ENCODE results near the gene DCTN4.
"Not testable (repeated sequence)": the region's sequence is repeated elsewhere in the genome, so short reads cannot be mapped to it uniquely, and the experiment has no call there.

Gene DCTN4

DNA sequence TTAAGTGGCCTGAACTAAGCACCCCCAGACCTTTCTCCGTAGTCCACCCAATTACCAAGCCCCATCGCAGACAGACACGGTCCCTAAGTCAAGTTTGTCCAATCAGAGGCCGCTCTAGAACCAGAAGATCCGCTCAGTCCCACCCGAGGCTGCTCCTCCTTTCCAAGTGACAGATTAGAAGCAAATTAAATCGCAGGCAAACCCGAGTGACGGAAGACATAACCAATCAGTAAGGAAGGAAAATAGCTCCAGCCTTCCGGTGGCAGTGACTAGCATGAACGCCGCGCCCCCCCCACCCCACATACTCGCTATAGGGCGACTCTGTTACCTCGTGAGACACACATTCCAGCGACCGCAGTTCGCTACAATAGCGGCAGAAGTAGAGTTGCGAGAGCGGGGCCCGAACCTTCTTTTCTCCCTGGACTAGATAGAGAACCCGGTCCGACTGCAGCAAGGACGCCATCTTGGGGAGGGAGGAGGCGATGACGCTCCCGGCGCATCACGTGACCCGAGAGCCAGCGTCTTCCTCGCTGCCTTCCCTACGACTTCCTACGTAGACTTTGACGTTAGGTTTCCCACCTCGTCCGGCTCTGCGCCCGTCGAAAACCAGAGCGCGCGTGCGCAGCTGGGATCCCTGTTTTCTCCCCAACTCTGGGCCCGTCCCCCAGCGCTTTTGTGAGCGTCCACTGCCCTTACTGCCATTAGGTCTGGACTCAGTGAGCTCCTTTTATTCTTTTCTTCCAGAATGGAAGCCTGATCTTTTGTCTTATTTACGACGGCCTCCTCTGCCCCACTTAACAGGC, at the start of gene DCTN4:
DCTN4 (minus strand) TSS at position 487 of the 803 bp plus-strand sequence; CDS start at position 463, 24 bp downstream.
- H3K36me3 ChIP-seq (replicated peaks) = peaks cover 21% of the 10 kb centered on the region
- in situ Hi-C loops (cut with MboI; ENCODE audit: low sequenced_read_pairs) = no loop called here
- H3K9me3 ChIP-seq = no peaks in the 10 kb centered on the region
- peak within 1 kb of the TSS; percentile 96 for H3K4me3 ChIP-seq
- H3K4me1 ChIP-seq = peaks cover 5% of the 10 kb centered on the region; the same call in 1 of the 2 replicates
- H3K27me3 ChIP-seq (ENCODE audit: low read depth) = no peaks in the 10 kb centered on the region
- peak; percentile 96 to 98 for DNase-seq (ENCODE audit: low spot score in 2 of 2)

DNA sequence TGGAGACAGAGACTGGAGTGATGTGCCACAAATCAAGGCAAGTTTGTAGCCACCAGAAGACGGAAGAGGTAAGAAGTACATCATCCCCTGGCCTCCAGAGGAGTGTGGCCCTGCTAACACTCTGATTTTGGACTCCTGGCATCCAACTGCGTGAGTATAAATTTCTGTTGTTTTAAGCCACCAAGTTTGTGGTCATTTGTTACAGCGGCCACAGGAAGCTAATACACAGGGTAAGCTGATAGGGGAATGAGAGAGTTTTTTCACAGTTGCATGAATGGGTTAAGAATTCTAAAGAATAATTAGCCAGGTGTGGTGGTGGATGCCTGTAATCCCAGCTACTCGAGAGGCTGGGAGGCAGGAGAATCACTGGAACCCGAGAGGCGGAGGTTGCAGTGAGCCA, 45.6 kb upstream of the DCTN4 start:
- DNase-seq (ENCODE audit: low spot score in 2 of 2) = no peak
- Histone ChIP-seq H3K27me3 (ENCODE audit: low read depth) (peaks cover 5% of the 10 kb centered on the region; the same call in 1 of the 2 replicates), H3K9me3 (no peaks in the 10 kb centered on the region), H3K4me1 (no peaks in the 10 kb centered on the region; the same call in none of the 2 replicates), H3K36me3 (replicated peaks) (no peaks in the 10 kb centered on the region), H3K4me3 (no peak overlapping the region)
- in situ Hi-C loops (cut with MboI; ENCODE audit: low sequenced_read_pairs) = no loop called here

DNA sequence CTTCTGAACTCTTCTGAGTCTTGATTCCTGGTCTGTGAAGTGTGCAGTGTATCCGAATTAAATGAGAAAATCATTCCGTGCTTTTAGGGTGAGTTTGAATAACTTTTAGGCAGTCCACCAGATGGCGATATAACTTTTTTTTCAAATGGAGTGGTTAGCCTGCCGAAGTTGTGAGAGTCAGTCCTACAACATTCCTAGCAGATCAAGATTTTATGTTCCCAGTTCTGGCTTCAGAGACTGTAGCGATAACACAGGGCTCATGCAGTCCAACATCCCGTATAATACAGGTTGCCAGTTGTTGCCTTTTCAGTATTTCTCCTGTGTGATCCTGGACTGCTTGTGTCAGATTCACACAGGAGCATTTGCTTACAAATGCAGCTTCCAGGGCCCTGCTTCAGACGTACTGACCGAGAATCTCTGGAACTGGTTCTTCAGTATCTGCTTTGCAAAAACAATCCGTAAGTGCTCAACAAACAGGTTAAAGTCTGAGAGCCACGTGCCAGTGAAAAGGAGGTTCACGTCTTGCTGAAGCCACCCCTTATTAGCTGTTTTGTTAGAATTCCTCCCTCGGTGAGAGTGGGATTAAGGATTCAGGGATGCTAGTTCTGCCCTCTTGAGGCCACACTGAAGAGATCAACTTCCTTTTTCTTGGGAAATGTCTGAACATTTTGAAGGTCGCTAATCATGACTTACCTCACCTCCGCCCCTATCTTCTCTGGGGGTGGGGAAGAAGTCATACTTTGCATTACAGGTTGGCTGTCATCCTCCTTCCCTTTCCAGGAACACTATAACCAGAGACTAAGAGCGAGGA, 42.5 kb upstream of the DCTN4 start:
- DNase-seq (ENCODE audit: low spot score in 2 of 2) = peak; percentile 52 to 79
- in situ Hi-C loops (cut with MboI; ENCODE audit: low sequenced_read_pairs) = no loop called here
- no peaks in the 10 kb centered on the region; the same call in none of the 2 replicates for H3K4me1 ChIP-seq
- no peaks in the 10 kb centered on the region for H3K9me3 ChIP-seq
- no peaks in the 10 kb centered on the region for H3K36me3 ChIP-seq (replicated peaks)
- H3K27me3 ChIP-seq (ENCODE audit: low read depth) = 0 out of 2 replicates have a peak, but pooled peaks cover 2% of the 10 kb centered on the region
- H3K4me3 ChIP-seq = peak overlapping the region; percentile 21

DNA sequence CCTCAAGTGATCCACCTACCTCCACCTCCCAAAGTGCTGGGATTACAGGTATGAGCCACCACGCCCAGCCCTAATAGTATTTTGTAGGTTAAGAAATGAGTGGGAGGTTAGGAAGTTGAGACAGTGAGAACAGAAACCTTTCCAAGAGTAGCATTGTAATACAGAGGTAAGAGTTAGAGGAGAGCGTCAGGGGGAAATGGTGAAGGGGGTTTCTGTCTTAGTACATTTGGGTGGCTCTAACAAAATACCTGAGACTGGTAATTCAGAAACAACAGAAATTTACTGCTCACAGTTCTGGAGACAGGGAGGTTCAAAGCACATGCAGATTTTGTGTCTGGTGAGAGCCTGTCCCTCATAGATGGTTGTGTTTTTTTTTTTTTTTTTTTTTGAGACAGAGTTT, 38.6 kb upstream of the DCTN4 start:
- H3K9me3 ChIP-seq = no peaks in the 10 kb centered on the region
- no peaks in the 10 kb centered on the region for H3K27me3 ChIP-seq (ENCODE audit: low read depth)
- no peaks in the 10 kb centered on the region; the same call in none of the 2 replicates for H3K4me1 ChIP-seq
- in situ Hi-C loops (cut with MboI; ENCODE audit: low sequenced_read_pairs) = loop anchor here (25.0 kb wide), 1 partner anchor 365 kb away; the partner anchor contains the start of gene ANXA6
- no peaks in the 10 kb centered on the region for H3K36me3 ChIP-seq (replicated peaks)
- no peak overlapping the region for H3K4me3 ChIP-seq
- no peak for DNase-seq (ENCODE audit: low spot score in 2 of 2)

DNA sequence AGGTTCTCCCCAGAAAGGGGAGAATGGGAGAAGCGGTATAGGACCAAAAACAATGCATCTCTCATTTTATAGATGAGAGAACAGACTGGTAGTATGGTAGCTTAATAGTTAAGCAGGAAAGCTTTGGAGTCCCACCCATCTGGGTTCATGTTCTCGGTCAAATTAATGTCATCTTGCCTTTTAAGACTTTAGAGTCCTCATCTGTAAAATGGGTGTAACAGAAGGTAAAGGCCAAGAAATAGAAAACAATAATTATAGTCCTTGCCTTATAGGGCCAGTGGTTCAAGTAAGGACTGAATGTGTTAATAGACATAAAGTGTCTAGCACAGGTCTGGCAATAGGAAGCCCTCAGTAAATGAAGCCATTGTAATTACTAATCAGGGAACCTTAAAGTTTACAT, 36.1 kb upstream of the DCTN4 start:
- Histone ChIP-seq H3K4me1 (no peaks in the 10 kb centered on the region), H3K27me3 (ENCODE audit: low read depth) (no peaks in the 10 kb centered on the region), H3K36me3 (replicated peaks) (no peaks in the 10 kb centered on the region), H3K9me3 (no peaks in the 10 kb centered on the region), H3K4me3 (no peak overlapping the region)
- no peak for DNase-seq (ENCODE audit: low spot score in 2 of 2)
- in situ Hi-C loops (cut with MboI; ENCODE audit: low sequenced_read_pairs) = loop anchor here (25.0 kb wide), 1 partner anchor 367 kb away; the partner anchor contains the start of gene ANXA6

DNA sequence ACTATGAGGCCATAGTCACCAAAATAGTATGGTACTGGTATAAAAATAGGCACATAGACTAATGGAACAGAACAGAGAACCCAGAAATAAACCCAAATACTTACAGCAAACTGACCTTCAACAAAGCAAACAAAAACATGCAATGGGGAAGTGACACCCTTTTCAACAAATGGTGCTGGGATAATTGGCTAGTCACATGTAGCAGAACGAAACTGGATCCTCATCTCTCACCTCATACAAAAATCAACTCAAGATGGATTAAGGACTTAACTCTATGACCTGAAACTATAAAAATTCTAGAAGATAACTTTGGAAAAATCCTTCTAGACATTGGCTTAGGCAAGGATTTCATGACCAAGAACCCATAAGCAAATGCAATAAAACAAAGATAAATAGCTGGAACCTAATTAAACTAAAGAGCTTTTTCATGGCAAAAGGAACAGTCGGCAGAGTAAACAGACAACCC, 34.6 kb upstream of the DCTN4 start:
- H3K4me1 ChIP-seq; H3K36me3 ChIP-seq (replicated peaks); H3K9me3 ChIP-seq; H3K27me3 ChIP-seq (ENCODE audit: low read depth); H3K4me3 ChIP-seq; DNase-seq (ENCODE audit: low spot score in 2 of 2): not testable (repeated sequence)
- in situ Hi-C loops (cut with MboI; ENCODE audit: low sequenced_read_pairs) = loop anchor here (25.0 kb wide), 1 partner anchor 369 kb away; the partner anchor contains the start of gene ANXA6

DNA sequence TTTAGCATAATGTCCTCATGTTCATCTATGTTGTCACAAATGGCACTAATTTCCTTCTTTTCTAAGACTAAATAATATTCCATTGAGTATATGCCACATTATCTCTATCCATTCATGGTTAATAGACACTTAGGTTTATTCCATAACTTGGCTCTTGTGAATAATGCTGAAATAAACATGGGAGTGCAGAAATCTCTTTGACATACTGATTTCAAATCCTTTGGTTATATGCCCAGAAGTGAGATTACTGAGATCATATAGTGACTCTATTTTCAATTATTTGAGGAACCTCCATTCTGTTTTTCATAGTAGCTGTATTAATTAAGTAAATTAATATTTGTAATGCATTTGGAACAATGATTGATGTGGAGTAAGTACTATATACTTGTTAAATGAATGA, 32.7 kb upstream of the DCTN4 start:
- in situ Hi-C loops (cut with MboI; ENCODE audit: low sequenced_read_pairs) = loop anchor here (25.0 kb wide), 1 partner anchor 371 kb away; the partner anchor contains the start of gene ANXA6
- Histone ChIP-seq H3K4me3 (no peak overlapping the region), H3K27me3 (ENCODE audit: low read depth) (no peaks in the 10 kb centered on the region), H3K9me3 (no peaks in the 10 kb centered on the region), H3K4me1 (peaks cover 6% of the 10 kb centered on the region), H3K36me3 (replicated peaks) (no peaks in the 10 kb centered on the region)
- no peak for DNase-seq (ENCODE audit: low spot score in 2 of 2)

DNA sequence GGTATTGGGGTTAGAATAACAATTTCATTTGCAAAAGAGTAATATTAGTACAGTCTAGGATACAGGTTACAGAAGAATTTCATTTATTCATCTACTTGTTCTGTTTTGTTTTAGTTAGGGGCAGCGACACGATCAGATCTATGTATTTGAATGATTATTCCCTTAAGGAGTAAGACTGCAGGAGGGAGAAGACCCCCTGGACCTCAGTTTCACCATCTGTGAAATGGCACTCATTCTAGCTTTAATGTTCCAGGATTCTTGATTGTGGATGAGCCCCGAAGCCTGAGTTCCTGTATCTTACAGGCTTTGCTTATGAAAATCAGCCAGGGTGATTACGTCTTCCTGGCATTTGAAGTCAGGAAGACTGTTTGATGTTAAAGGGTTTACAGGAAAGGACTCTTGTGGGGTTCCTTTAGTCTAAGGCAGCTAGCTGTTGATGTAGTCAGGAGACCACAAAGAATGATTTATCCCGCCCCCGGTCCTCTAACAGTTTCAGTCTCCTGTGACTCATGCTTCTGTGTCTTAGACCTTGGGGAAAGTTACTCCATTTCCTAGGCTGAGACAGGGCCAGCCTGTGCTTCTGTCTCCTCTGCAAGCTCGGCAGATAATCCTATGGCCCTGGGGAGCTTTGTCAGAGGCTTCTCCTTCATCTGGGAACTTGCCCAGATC, 31.3 kb upstream of the DCTN4 start:
- no peaks in the 10 kb centered on the region for H3K9me3 ChIP-seq
- H3K4me3 ChIP-seq = no peak overlapping the region
- H3K36me3 ChIP-seq (replicated peaks) = no peaks in the 10 kb centered on the region
- peak in 1 of 2 experiments; percentile 11 for DNase-seq (ENCODE audit: low spot score in 2 of 2)
- H3K4me1 ChIP-seq = peaks cover 6% of the 10 kb centered on the region
- in situ Hi-C loops (cut with MboI; ENCODE audit: low sequenced_read_pairs) = loop anchor here (25.0 kb wide), 1 partner anchor 372 kb away; the partner anchor contains the start of gene ANXA6
- no peaks in the 10 kb centered on the region for H3K27me3 ChIP-seq (ENCODE audit: low read depth)

DNA sequence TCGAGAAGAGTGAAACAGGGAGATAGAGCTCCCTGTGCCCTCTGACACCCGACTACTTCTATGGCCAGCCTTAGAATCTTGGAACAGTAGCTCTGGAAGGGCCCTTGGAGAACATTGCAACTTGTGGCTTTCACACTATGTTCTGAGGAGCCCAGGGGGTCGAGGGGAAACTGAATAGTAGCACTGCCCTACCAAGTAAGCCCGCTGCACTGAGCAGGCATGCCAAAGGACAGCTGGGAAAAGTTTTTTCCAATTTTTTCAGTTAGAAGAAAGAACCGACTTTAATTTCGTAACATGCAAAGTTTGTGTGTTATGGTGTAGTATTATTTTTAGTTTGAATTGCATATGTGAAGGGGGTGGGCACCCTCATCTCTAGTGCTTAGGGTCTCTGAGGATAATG, 30.6 kb upstream of the DCTN4 start:
- Histone ChIP-seq H3K4me1 (peaks cover 6% of the 10 kb centered on the region), H3K36me3 (replicated peaks) (no peaks in the 10 kb centered on the region), H3K27me3 (ENCODE audit: low read depth) (no peaks in the 10 kb centered on the region), H3K4me3 (no peak overlapping the region), H3K9me3 (no peaks in the 10 kb centered on the region)
- DNase-seq (ENCODE audit: low spot score in 2 of 2) = no peak
- in situ Hi-C loops (cut with MboI; ENCODE audit: low sequenced_read_pairs) = loop anchor here (25.0 kb wide), 1 partner anchor 373 kb away; the partner anchor contains the start of gene ANXA6

DNA sequence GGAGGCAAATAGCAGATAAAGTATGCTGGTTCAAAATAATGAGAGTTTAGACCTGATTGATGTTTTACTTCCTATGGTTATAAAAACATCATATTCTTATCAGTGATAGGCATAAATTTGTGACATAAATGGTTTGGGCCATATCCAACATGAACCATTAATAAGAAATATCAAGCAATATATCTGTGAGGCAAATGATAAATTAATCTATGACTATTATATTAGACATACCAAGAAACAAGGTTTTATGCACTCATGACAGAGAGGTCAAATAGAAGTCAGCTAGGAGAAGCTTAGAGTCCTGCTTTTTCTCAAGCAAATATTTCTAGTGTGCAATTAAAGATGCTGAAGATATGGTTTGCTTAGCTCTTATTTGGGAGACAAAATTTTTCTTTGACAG, 30.2 kb upstream of the DCTN4 start:
- in situ Hi-C loops (cut with MboI; ENCODE audit: low sequenced_read_pairs) = loop anchor here (25.0 kb wide), 1 partner anchor 373 kb away; the partner anchor contains the start of gene ANXA6
- H3K9me3 ChIP-seq = no peaks in the 10 kb centered on the region
- peaks cover 6% of the 10 kb centered on the region for H3K4me1 ChIP-seq
- H3K4me3 ChIP-seq = no peak overlapping the region
- no peaks in the 10 kb centered on the region for H3K36me3 ChIP-seq (replicated peaks)
- H3K27me3 ChIP-seq (ENCODE audit: low read depth) = no peaks in the 10 kb centered on the region
- no peak for DNase-seq (ENCODE audit: low spot score in 2 of 2)

DNA sequence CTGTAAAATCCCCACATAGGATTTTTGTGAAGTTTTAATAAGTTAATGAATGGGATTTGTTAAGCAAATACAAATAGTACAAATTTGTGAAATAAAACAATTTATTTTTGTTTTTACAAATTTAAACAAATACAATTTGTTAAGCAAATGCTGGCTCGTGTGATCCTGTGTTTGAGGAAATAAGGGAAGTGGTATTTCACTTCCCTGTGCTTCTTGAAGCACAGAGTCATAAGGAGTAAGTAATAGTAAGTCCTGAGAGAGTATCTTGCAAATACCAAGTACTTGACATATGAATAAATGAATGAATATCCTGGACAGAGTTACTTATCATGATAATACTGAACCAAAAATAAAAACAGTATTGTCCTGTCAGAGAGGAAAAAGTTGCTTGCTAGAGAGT, 28.8 kb upstream of the DCTN4 start:
- Histone ChIP-seq H3K27me3 (ENCODE audit: low read depth) (no peaks in the 10 kb centered on the region), H3K9me3 (no peaks in the 10 kb centered on the region), H3K36me3 (replicated peaks) (no peaks in the 10 kb centered on the region), H3K4me3 (no peak overlapping the region), H3K4me1 (peaks cover 6% of the 10 kb centered on the region)
- peak in 1 of 2 experiments; percentile 3 for DNase-seq (ENCODE audit: low spot score in 2 of 2)
- in situ Hi-C loops (cut with MboI; ENCODE audit: low sequenced_read_pairs) = loop anchor here (25.0 kb wide), 1 partner anchor 375 kb away; the partner anchor contains the start of gene ANXA6

DNA sequence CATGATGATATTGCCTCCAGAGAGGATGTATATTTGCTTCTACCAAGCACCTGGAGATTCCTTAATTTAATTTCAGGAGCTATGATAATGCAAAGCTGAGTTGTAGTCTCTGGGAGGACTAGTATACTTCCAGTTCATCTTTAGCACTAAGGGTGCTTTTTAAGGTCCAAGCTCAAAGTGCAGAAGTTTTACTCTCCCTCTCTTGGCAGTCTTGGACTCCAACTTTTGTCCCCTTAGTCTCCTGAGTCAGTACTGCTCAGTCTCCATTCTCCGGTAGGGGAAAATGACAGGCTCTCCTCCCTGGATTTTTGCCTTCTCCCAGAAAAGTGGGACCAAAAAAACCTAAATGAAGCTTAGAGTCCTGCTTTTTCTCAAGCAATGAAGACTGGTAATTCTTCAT, 28.1 kb upstream of the DCTN4 start:
- Histone ChIP-seq H3K27me3 (ENCODE audit: low read depth) (no peaks in the 10 kb centered on the region), H3K36me3 (replicated peaks) (no peaks in the 10 kb centered on the region), H3K4me1 (peaks cover 6% of the 10 kb centered on the region), H3K4me3 (no peak overlapping the region), H3K9me3 (no peaks in the 10 kb centered on the region)
- in situ Hi-C loops (cut with MboI; ENCODE audit: low sequenced_read_pairs) = loop anchor here (25.0 kb wide), 1 partner anchor 375 kb away; the partner anchor contains the start of gene ANXA6
- DNase-seq (ENCODE audit: low spot score in 2 of 2) = no peak

DNA sequence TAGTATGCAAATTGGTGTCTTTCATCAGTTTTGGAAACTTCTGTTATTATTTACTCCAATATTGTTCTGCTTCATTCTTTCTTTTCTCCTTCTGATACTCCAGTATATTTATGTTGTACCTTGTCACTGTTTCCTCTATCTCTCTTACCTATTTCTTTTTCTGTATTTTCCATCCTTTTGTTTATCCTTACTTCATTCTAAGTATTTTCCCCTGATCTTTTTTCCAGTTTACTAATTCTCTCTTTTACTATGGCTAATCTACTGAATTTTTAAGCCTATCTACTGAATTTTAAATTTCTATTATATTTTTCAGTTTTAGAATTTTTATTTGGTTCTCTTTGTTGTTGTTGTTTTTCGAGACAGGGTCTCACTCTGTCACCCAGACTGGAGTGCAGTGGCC, 27.1 kb upstream of the DCTN4 start:
- H3K4me3 ChIP-seq = no peak overlapping the region
- H3K27me3 ChIP-seq (ENCODE audit: low read depth) = no peaks in the 10 kb centered on the region
- H3K4me1 ChIP-seq = peaks cover 6% of the 10 kb centered on the region
- H3K36me3 ChIP-seq (replicated peaks) = no peaks in the 10 kb centered on the region
- in situ Hi-C loops (cut with MboI; ENCODE audit: low sequenced_read_pairs) = loop anchor here (25.0 kb wide), 1 partner anchor 376 kb away; the partner anchor contains the start of gene ANXA6
- H3K9me3 ChIP-seq = no peaks in the 10 kb centered on the region
- no peak for DNase-seq (ENCODE audit: low spot score in 2 of 2)
